Measurements from ENCODE around the gene RAB34.
"Not testable (repeated sequence)": the region's sequence is repeated elsewhere in the genome, so short reads cannot be mapped to it uniquely, and the experiment has no call there.

The RAB34 gene

GRCh38 chr17:28745786-28746411 is 28.2 kb upstream of the RAB34 start:
- no peak for DNase-seq

- DNase-seq, result peak; percentile 91
Measured at GRCh38 chr17:28744972-28745785, 27.5 kb upstream of the RAB34 start.

- DNase-seq, result peak; percentile 89
Measured at GRCh38 chr17:28744104-28744971, 26.7 kb upstream of the RAB34 start.

GRCh38 chr17:28743243-28744103 is 25.8 kb upstream of the RAB34 start, which contains the start of gene TRAF4:
Gene TRAF4, plus strand, starts transcription at chr17:28744011. Its CDS starts 102 bp downstream, at chr17:28744113.
- peak; percentile 94 for DNase-seq

- no peak for DNase-seq
Measured at GRCh38 chr17:28741358-28742349, 24.0 kb upstream of the RAB34 start.

GRCh38 chr17:28740406-28741357 is 23.0 kb upstream of the RAB34 start:
- DNase-seq, result no peak

GRCh38 chr17:28738680-28739384 is 21.2 kb upstream of the RAB34 start:
- DNase-seq, result no peak

GRCh38 chr17:28737770-28738679 is 20.4 kb upstream of the RAB34 start:
- no peak for DNase-seq

GRCh38 chr17:28737316-28737715 is 19.6 kb upstream of the RAB34 start:
- no peak for DNase-seq

- not testable (repeated sequence) for DNase-seq
Measured at GRCh38 chr17:28735913-28736769, 18.5 kb upstream of the RAB34 start.

GRCh38 chr17:28735242-28735722 is 17.6 kb upstream of the RAB34 start:
- DNase-seq, result no peak

- DNase-seq, result no peak
Measured at GRCh38 chr17:28734712-28735241, 17.1 kb upstream of the RAB34 start.

GRCh38 chr17:28733346-28733745 is 15.7 kb upstream of the RAB34 start:
- no peak for DNase-seq

GRCh38 chr17:28729950-28730330 is 12.3 kb upstream of the RAB34 start:
- no peak for DNase-seq

- peak; percentile 98 for DNase-seq
Measured at GRCh38 chr17:28728364-28729200, 10.9 kb upstream of the RAB34 start, which contains the start of gene NEK8. Gene NEK8, plus strand, starts transcription at chr17:28728788. Its CDS starts 26 bp downstream, at chr17:28728814.

Measured in eye (tissue), 1 donor.